H1 (cell line): ENCODE results near the gene RPL41. TPM values are rescaled to one million over a fixed set of nuclear protein-coding genes. Genes with fewer than 3 reads are reported as not detected.

Experiments
- polyA plus RNA-seq, 7 experiments: library from polyadenylated mRNA; depleted of rRNA in 3 of 7; stranded (reverse) in 5 of 7; unstranded in 2 of 7; fragments of >200 nt in 5 of 7; fragments of 200-250 nt in 2 of 7; gene quantifications; 1 replicate in 5 of 7; 2 replicates in 1 of 7; 4 replicates in 1 of 7; pipeline versions ENCODE4 v1.2.1 to v1.2.3, GENCODE V29; 2011 to 2013; ENCODE audit warnings: missing spikeins in 2 of 7, mixed read lengths in 2 of 7
- total RNA-seq: library from RNA; stranded (reverse); fragmentation: NEBNext Ultra II Directional; extraction: Animal tissue kit (Norgen Biotek cat#: 25700); gene quantifications from 2 replicates; pipeline ENCODE4 v1.2.1, GENCODE V29; 2021
- TF ChIP-seq, protein P1 (sequence below): IDR thresholded peaks from 2 replicates; pipeline ENCODE4 v1.6.1; 2011; ENCODE audit warnings: low read depth, mild to moderate bottlenecking, low read length; ENCODE audit not compliant: insufficient read depth

The RPL41 gene
- total and polyA plus RNA-seq, 2 of the 8 experiments (the other 6 are each of a cell fraction or from before 2014, with no cell fraction given) = 4,440 to 16,488 TPM

DNA sequence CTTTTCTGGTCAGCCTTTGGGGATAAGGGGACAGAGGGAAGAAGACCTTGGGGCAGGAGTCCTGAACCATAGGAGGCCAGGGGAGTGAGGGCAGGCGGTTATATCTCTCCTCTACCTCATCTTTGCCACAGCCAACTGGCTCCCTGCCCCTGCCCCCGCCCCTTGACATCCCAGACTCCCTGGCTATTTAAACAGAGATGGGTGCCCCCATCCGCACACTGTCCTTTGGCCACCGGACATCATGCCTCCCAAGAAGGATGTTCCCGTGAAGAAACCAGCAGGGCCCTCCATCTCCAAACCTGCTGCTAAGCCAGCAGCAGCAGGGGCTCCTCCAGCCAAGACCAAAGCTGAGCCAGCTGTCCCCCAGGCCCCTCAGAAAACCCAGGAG lies 37.2 kb downstream of the RPL41 start (continued):
- TF ChIP-seq, protein P1, sequence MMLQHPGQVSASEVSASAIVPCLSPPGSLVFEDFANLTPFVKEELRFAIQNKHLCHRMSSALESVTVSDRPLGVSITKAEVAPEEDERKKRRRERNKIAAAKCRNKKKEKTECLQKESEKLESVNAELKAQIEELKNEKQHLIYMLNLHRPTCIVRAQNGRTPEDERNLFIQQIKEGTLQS = no peak
